Activated CD4-positive, CD25-positive, alpha-beta regulatory T cell treated with anti-CD3 and anti-CD28 coated beads, Interleukin-2, amount 50 U/mL, for 16 hours (primary cell): ENCODE data around the gene GMDS.

Experiments used
- DNase-seq: peaks from one replicate; pipeline ENCODE4 v3.0.0-alpha.2; 2020; ENCODE audit warnings: low read depth, low spot score

The GMDS gene

GRCh38 chr6:1614448-1615150 is 630.8 kb downstream of the GMDS start:
- no peak for DNase-seq

GRCh38 chr6:1613688-1614447 is 631.5 kb downstream of the GMDS start:
- no peak for DNase-seq

GRCh38 chr6:1613346-1613687 is 632.1 kb downstream of the GMDS start:
- DNase-seq = no peak

- DNase-seq = no peak
These were observed 632.5 kb downstream of the GMDS start for GRCh38 chr6:1612974-1613306.

- no peak for DNase-seq
These were observed 633.0 kb downstream of the GMDS start for GRCh38 chr6:1612299-1612973.

- no peak for DNase-seq
These were observed 633.7 kb downstream of the GMDS start for GRCh38 chr6:1611572-1612298.

- DNase-seq = no peak
These were observed 634.2 kb downstream of the GMDS start for GRCh38 chr6:1611322-1611571.

GRCh38 chr6:1610497-1611321 is 634.7 kb downstream of the GMDS start:
- no peak for DNase-seq

GRCh38 chr6:1609648-1610496 is 635.5 kb downstream of the GMDS start, which contains the start of gene FOXC1:
Gene FOXC1 (plus strand): TSS chr6:1609915. CDS start chr6:1610446, 531 bp downstream.
- no peak for DNase-seq

- no peak for DNase-seq
These were observed 636.3 kb downstream of the GMDS start for GRCh38 chr6:1609041-1609647.

GRCh38 chr6:1608222-1609040 is 637.0 kb downstream of the GMDS start:
- no peak for DNase-seq

GRCh38 chr6:1607516-1608221 is 637.7 kb downstream of the GMDS start:
- no peak for DNase-seq

- no peak for DNase-seq
These were observed 638.5 kb downstream of the GMDS start for GRCh38 chr6:1606780-1607515.

GRCh38 chr6:1605893-1606779 is 639.3 kb downstream of the GMDS start:
- DNase-seq = no peak

- no peak for DNase-seq
These were observed 640.2 kb downstream of the GMDS start for GRCh38 chr6:1605004-1605892.
